ENCODE measurements around the gene TMEM87A.

Gene TMEM87A

GRCh38 chr15:42215913-42216829 lies 57.1 kb downstream of the TMEM87A start:
- peaks cover 63% of the 10 kb centered on the region for H3K36me3 ChIP-seq (ENCODE audit: insufficient read depth, low read length)
- DNase-seq: no peak
- no peak overlapping the region for H2AFZ ChIP-seq (ENCODE audit: low read depth, low read length)
- H3K4me2 ChIP-seq (ENCODE audit: insufficient read depth, low read length): no peak overlapping the region
- H3K9me3 ChIP-seq (ENCODE audit: insufficient read depth, low read length, severe bottlenecking): no peaks in the 10 kb centered on the region
- no peak overlapping the region for H3K4me3 ChIP-seq (ENCODE audit: low read depth in 1 of 2, low read length in 2 of 2)
- H3K79me2 ChIP-seq (ENCODE audit: insufficient read depth, low read length): no peaks in the 10 kb centered on the region
- H4K20me1 ChIP-seq (ENCODE audit: insufficient read depth, low read length): no peaks in the 10 kb centered on the region
- no peak overlapping the region for H3K27ac ChIP-seq (ENCODE audit: low read length)
- TF ChIP-seq EZH2 (IDR thresholded peaks at IDR 0.05; ENCODE audit: borderline replicate concordance, low read depth, low read length, severe bottlenecking) (no peak), CTCF (IDR thresholded peaks at IDR 0.05; ENCODE audit: borderline replicate concordance, extremely low read depth, low read length, poor library complexity, severe bottlenecking) (peak; percentile 18)
- no peak for ATAC-seq (ENCODE audit: insufficient read depth, low read depth)
- H3K4me1 ChIP-seq (ENCODE audit: insufficient read depth, low read length): no peaks in the 10 kb centered on the region
- no peak overlapping the region for H3K9ac ChIP-seq (ENCODE audit: low read depth, low read length)
- H3K27me3 ChIP-seq (ENCODE audit: insufficient read depth, low read length, poor library complexity): no peaks in the 10 kb centered on the region

GRCh38 chr15:42214600-42214999 lies 58.6 kb downstream of the TMEM87A start:
- no peaks in the 10 kb centered on the region for H3K4me1 ChIP-seq (ENCODE audit: insufficient read depth, low read length)
- H3K9me3 ChIP-seq (ENCODE audit: insufficient read depth, low read length, severe bottlenecking): no peaks in the 10 kb centered on the region
- TF ChIP-seq EZH2 (IDR thresholded peaks at IDR 0.05; ENCODE audit: borderline replicate concordance, low read depth, low read length, severe bottlenecking): no peak
- TF ChIP-seq CTCF (IDR thresholded peaks at IDR 0.05; ENCODE audit: borderline replicate concordance, extremely low read depth, low read length, poor library complexity, severe bottlenecking): no peak
- no peak overlapping the region for H3K4me2 ChIP-seq (ENCODE audit: insufficient read depth, low read length)
- no peak for DNase-seq
- H3K36me3 ChIP-seq (ENCODE audit: insufficient read depth, low read length): peaks cover 72% of the 10 kb centered on the region
- no peak overlapping the region for H3K27ac ChIP-seq (ENCODE audit: low read length)
- H2AFZ ChIP-seq (ENCODE audit: low read depth, low read length): no peak overlapping the region
- no peak overlapping the region for H3K4me3 ChIP-seq (ENCODE audit: low read depth in 1 of 2, low read length in 2 of 2)
- H3K9ac ChIP-seq (ENCODE audit: low read depth, low read length): no peak overlapping the region
- H4K20me1 ChIP-seq (ENCODE audit: insufficient read depth, low read length): no peaks in the 10 kb centered on the region
- no peaks in the 10 kb centered on the region for H3K27me3 ChIP-seq (ENCODE audit: insufficient read depth, low read length, poor library complexity)
- ATAC-seq (ENCODE audit: insufficient read depth, low read depth): no peak
- H3K79me2 ChIP-seq (ENCODE audit: insufficient read depth, low read length): no peaks in the 10 kb centered on the region

GRCh38 chr15:42213511-42213910 lies 59.7 kb downstream of the TMEM87A start:
- no peaks in the 10 kb centered on the region for H3K79me2 ChIP-seq (ENCODE audit: insufficient read depth, low read length)
- no peak for ATAC-seq (ENCODE audit: insufficient read depth, low read depth)
- no peaks in the 10 kb centered on the region for H3K27me3 ChIP-seq (ENCODE audit: insufficient read depth, low read length, poor library complexity)
- TF ChIP-seq EZH2 (IDR thresholded peaks at IDR 0.05; ENCODE audit: borderline replicate concordance, low read depth, low read length, severe bottlenecking) (no peak), CTCF (IDR thresholded peaks at IDR 0.05; ENCODE audit: borderline replicate concordance, extremely low read depth, low read length, poor library complexity, severe bottlenecking) (no peak)
- DNase-seq: no peak
- no peak overlapping the region for H2AFZ ChIP-seq (ENCODE audit: low read depth, low read length)
- H3K27ac ChIP-seq (ENCODE audit: low read length): no peak overlapping the region
- peaks cover 63% of the 10 kb centered on the region for H3K36me3 ChIP-seq (ENCODE audit: insufficient read depth, low read length)
- H3K4me1 ChIP-seq (ENCODE audit: insufficient read depth, low read length): peaks cover 5% of the 10 kb centered on the region
- no peaks in the 10 kb centered on the region for H4K20me1 ChIP-seq (ENCODE audit: insufficient read depth, low read length)
- H3K9me3 ChIP-seq (ENCODE audit: insufficient read depth, low read length, severe bottlenecking): no peaks in the 10 kb centered on the region
- H3K4me3 ChIP-seq (ENCODE audit: low read depth in 1 of 2, low read length in 2 of 2): no peak overlapping the region
- H3K4me2 ChIP-seq (ENCODE audit: insufficient read depth, low read length): no peak overlapping the region
- no peak overlapping the region for H3K9ac ChIP-seq (ENCODE audit: low read depth, low read length)

All from DND-41 (cell line).